WI38 (cell line): ENCODE measurements around the gene LINS1.

Experiments used
- H3K4me3 ChIP-seq: 2 replicates; pipeline ENCODE4 v1.5.1; 2011; ENCODE audit warnings: low read depth, mild to moderate bottlenecking, control low read depth, low read length
- CTCF ChIP-seq: IDR thresholded peaks from 2 replicates; pipeline ENCODE4 v1.5.1; 2012; ENCODE audit warnings: low read depth, mild to moderate bottlenecking, control low read depth, low read length

Gene LINS1

GRCh38 chr15:100602064-100602822 lies at the start of gene LINS1, which contains the start of gene ASB7:
Gene LINS1, minus strand, starts transcription at chr15:100602184. Its CDS starts 21,342 bp downstream, at chr15:100580842.
Gene ASB7, plus strand, starts transcription at chr15:100602589. Its CDS starts 9,628 bp downstream, at chr15:100612217.
- TF ChIP-seq CTCF, result no peak
- peak within 1 kb of the TSS; percentile 99 for H3K4me3 ChIP-seq

GRCh38 chr15:100651253-100651652 lies 49.3 kb upstream of the LINS1 start:
- TF ChIP-seq CTCF, result no peak
- no peak overlapping the region for H3K4me3 ChIP-seq

GRCh38 chr15:100650685-100651084 lies 48.7 kb upstream of the LINS1 start:
- no peak for TF ChIP-seq CTCF
- H3K4me3 ChIP-seq, result no peak overlapping the region

- no peak for TF ChIP-seq CTCF
- H3K4me3 ChIP-seq, result no peak overlapping the region
Observed at GRCh38 chr15:100648951-100649350, 47.0 kb upstream of the LINS1 start.

GRCh38 chr15:100645671-100646070 lies 43.7 kb upstream of the LINS1 start:
- no peak overlapping the region for H3K4me3 ChIP-seq
- TF ChIP-seq CTCF, result no peak

- TF ChIP-seq CTCF, result no peak
Observed at GRCh38 chr15:100642950-100643338, 41.0 kb upstream of the LINS1 start.

GRCh38 chr15:100642213-100642949 lies 40.4 kb upstream of the LINS1 start:
- TF ChIP-seq CTCF, result no peak
- H3K4me3 ChIP-seq, result no peak overlapping the region

More at GRCh38 chr15:100642950-100643338, 41.0 kb upstream of the LINS1 start:
- no peak overlapping the region for H3K4me3 ChIP-seq
